ENCODE data around the gene CRISP2.

DNA sequence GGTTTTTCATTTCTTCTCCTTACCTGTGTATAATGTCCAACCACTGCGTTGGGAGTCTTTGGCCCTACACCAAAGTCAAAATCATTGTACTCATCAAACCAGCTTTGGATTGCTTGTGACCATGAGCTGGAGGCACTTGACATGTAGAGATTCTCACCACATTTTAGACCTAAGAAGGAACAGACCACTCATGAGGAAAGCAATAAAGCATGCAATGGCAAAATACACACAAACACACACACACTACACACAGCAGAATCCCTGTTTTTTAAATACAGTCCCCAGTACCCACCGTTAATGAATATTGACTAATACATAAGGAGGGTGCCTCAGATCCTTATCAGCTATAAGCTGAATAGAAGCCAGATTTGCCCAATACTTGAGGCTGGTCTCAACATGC, 20.3 kb upstream of the CRISP2 start:
- TF ChIP-seq YY1 (IDR thresholded peaks at IDR 0.05; ENCODE audit: insufficient read depth, insufficient read length) (no peak), SUZ12 (IDR thresholded peaks at IDR 0.05; ENCODE audit: extremely low read depth, insufficient read depth, insufficient read length) (no peak), ZNF274 (IDR thresholded peaks at IDR 0.05; ENCODE audit: low read depth, low read length) (no peak)

Measured in NT2/D1 (cell line).